SK-N-SH (cell line): ENCODE data around the gene AKR7A2. TPM values are rescaled to one million over a fixed set of nuclear protein-coding genes. Genes with fewer than 3 reads are reported as not detected.

Experiments used
- CTCF ChIA-PET: fragments of 300-600, 350-600 bp; formaldehyde crosslinking; extraction: SDS; loops from one replicate; lab custom pipeline; 2021; lab: Yijun Ruan, JAX
- POLR2A ChIA-PET: fragments of 350-600 bp; sonication (Branson Sonifier 250); formaldehyde crosslinking; extraction: SDS; loops from one replicate; lab custom pipeline; 2020; ENCODE audit warnings: antibody characterized with exemption, inconsistent platforms; lab: Yijun Ruan, JAX
- DNase-seq: peaks from one replicate; pipeline ENCODE4 v3.0.0; 2012
- H2AFZ ChIP-seq: fragments of 200-600 bp; sonication (generic); 2 replicates; pipeline ENCODE4 v1.8.1; 2016; ENCODE audit warnings: antibody characterized with exemption, mild to moderate bottlenecking, low read depth
- H3F3A ChIP-seq: fragments of 200-600 bp; sonication (generic); replicated peaks from 2 replicates; pipeline ENCODE3; 2016; ENCODE audit warnings: antibody characterized with exemption, mild to moderate bottlenecking; ENCODE audit not compliant: insufficient read depth
- H3K27ac ChIP-seq, 2 experiments: fragments of 200-500 bp in 1 of 2; fragments of 200-600 bp in 1 of 2; sonication (Bioruptor generic) in 1 of 2; sonication (generic), shearing (Covaris generic) in 1 of 2; 2 replicates each; pipeline versions ENCODE4 v1.5.1 to v1.6.1; 2014 to 2016; ENCODE audit warnings: low read depth in 2 of 2, inconsistent platforms in 1 of 2, low read length in 1 of 2, mild to moderate bottlenecking in 1 of 2, mixed read lengths in 1 of 2
- H3K27me3 ChIP-seq: fragments of 200-600 bp; sonication (generic), shearing (Covaris generic); 2 replicates; pipeline ENCODE4 v1.6.1; 2016; ENCODE audit warnings: mixed run types; ENCODE audit not compliant: insufficient read depth
- H3K36me3 ChIP-seq, 2 experiments: fragments of 200-500 bp in 1 of 2; fragments of 200-600 bp in 1 of 2; sonication (Bioruptor generic) in 1 of 2; sonication (generic) in 1 of 2; replicated peaks in 1 of 2; 2 replicates each; pipeline versions ENCODE3 to v1.5.1; 2014 to 2016; ENCODE audit warnings: low read length in 1 of 2, mild to moderate bottlenecking in 1 of 2; ENCODE audit not compliant: insufficient read depth in 2 of 2, control insufficient read depth in 1 of 2
- H3K4me1 ChIP-seq, 2 experiments: fragments of 200-500 bp in 1 of 2; fragments of 200-600 bp in 1 of 2; sonication (Bioruptor generic) in 1 of 2; sonication (generic), shearing (Covaris generic) in 1 of 2; 2 replicates each; pipeline versions ENCODE4 v1.5.1 to v1.6.1; 2014 to 2016; ENCODE audit warnings: low read depth in 1 of 2, low read length in 1 of 2, mixed run types in 1 of 2; ENCODE audit not compliant: insufficient read depth in 2 of 2, control insufficient read depth in 1 of 2
- H3K4me2 ChIP-seq: fragments of 200-600 bp; sonication (generic), shearing (Covaris generic); 2 replicates; pipeline ENCODE4 v1.6.1; 2017; ENCODE audit warnings: mixed run types
- H3K4me3 ChIP-seq, 2 experiments: fragments of 200-500 bp in 1 of 2; fragments of 200-600 bp in 1 of 2; sonication (Bioruptor generic) in 1 of 2; sonication (generic), shearing (Covaris generic) in 1 of 2; 2 replicates each; pipeline versions ENCODE4 v1.5.1 to v1.8.1; 2014 to 2016; ENCODE audit warnings: low read depth in 2 of 2, inconsistent platforms in 1 of 2, low read length in 1 of 2, mild to moderate bottlenecking in 1 of 2, mixed read lengths in 1 of 2, moderate library complexity in 1 of 2
- H3K79me2 ChIP-seq: fragments of 200-600 bp; sonication (generic); 2 replicates; pipeline ENCODE4 v1.8.1; 2017; ENCODE audit warnings: mild to moderate bottlenecking; ENCODE audit not compliant: insufficient read depth
- H3K9ac ChIP-seq: fragments of 200-600 bp; sonication (generic); 2 replicates; pipeline ENCODE4 v1.6.1; 2017; ENCODE audit warnings: mixed run types
- H3K9me2 ChIP-seq: fragments of 200-600 bp; sonication (generic); 2 replicates; pipeline ENCODE4 v1.6.1; 2017; ENCODE audit warnings: mixed run types
- H3K9me3 ChIP-seq: fragments of 200-600 bp; sonication (generic); 2 replicates; pipeline ENCODE4 v1.6.1; 2017; ENCODE audit warnings: mixed run types, mild to moderate bottlenecking, moderate library complexity
- H4K20me1 ChIP-seq: fragments of 200-600 bp; sonication (generic); 2 replicates; pipeline ENCODE4 v1.6.1; 2017; ENCODE audit warnings: mild to moderate bottlenecking, mixed run types; ENCODE audit not compliant: insufficient read depth
- ELF1 ChIP-seq: IDR thresholded peaks from 2 replicates; pipeline ENCODE4 v1.4.0; 2012
- EP300 ChIP-seq, 2 experiments: IDR thresholded peaks; 2 replicates each; pipeline versions ENCODE4 v1.4.0 to v1.6.1; 2012; ENCODE audit warnings: borderline replicate concordance in 1 of 2, low read depth in 1 of 2, low read length in 1 of 2
- EZH2phosphoT487 ChIP-seq: fragments of 200-600 bp; sonication (generic); IDR thresholded peaks from 2 replicates; pipeline ENCODE4 v1.6.1; 2017; ENCODE audit warnings: low read depth, mixed run types, mild to moderate bottlenecking, antibody characterized with exemption, moderate library complexity, borderline replicate concordance
- GABPA ChIP-seq: IDR thresholded peaks from 2 replicates; pipeline ENCODE4 v1.4.0; 2012; ENCODE audit warnings: low read depth, mild to moderate bottlenecking
- GATA2 ChIP-seq: sonication (generic); formaldehyde crosslinking; IDR thresholded peaks from 2 replicates; pipeline ENCODE4 v1.5.0; 2020; ENCODE audit warnings: mild to moderate bottlenecking, missing genetic modification reagents
- JUND ChIP-seq: IDR thresholded peaks from 2 replicates; pipeline ENCODE4 v1.4.0; 2012
- MEF2A ChIP-seq: IDR thresholded peaks from 2 replicates; pipeline ENCODE4 v1.4.0; 2012; ENCODE audit warnings: low read depth, borderline replicate concordance
- MXI1 ChIP-seq: IDR thresholded peaks from 2 replicates; pipeline ENCODE4 v1.6.1; 2012; ENCODE audit warnings: mild to moderate bottlenecking, low read depth, low read length, improper control_type of control experiment
- NRF1 ChIP-seq: IDR thresholded peaks from 2 replicates; pipeline ENCODE4 v1.6.1; 2012; ENCODE audit warnings: low read depth, mild to moderate bottlenecking, low read length
- PBX3 ChIP-seq: IDR thresholded peaks from 2 replicates; pipeline ENCODE4; 2012
- RFX5 ChIP-seq: IDR thresholded peaks from 2 replicates; pipeline ENCODE4 v1.6.1; 2012; ENCODE audit warnings: mild to moderate bottlenecking, improper control_type of control experiment, low read length
- SMC3 ChIP-seq: IDR thresholded peaks from 2 replicates; pipeline ENCODE4 v1.6.1; 2012; ENCODE audit warnings: low read depth, low read length, improper control_type of control experiment
- TAF1 ChIP-seq: IDR thresholded peaks from 2 replicates; pipeline ENCODE4 v1.6.1; 2012; ENCODE audit warnings: low read depth, mild to moderate bottlenecking, low read length, moderate library complexity, borderline replicate concordance
- TCF12 ChIP-seq: IDR thresholded peaks from 2 replicates; pipeline ENCODE4 v1.4.0; 2012
- YY1 ChIP-seq: IDR thresholded peaks from 2 replicates; pipeline ENCODE4 v1.4.0; 2012; ENCODE audit warnings: low read depth, mild to moderate bottlenecking
- WGBS: methylation state at CpG from one replicate; pipeline ENCODE4 v1.1.6; 2017; ENCODE audit warnings: low lambda C conversion rate; 5-methylcytosine and 5-hydroxymethylcytosine counted together
- polyA plus RNA-seq, 3 experiments: library from polyadenylated mRNA; depleted of rRNA; stranded (reverse); fragments of >200 nt; gene quantifications; 2 replicates each; pipeline ENCODE4 v1.2.3, GENCODE V29; 2012
- TF ChIP-seq, protein P1 (sequence below): fragments of 200-600 bp; sonication (generic); IDR thresholded peaks from 2 replicates; pipeline ENCODE4 v1.6.1; 2017; ENCODE audit warnings: antibody characterized with exemption, mild to moderate bottlenecking, moderate library complexity
- TF ChIP-seq, protein P2 (sequence below): IDR thresholded peaks from 2 replicates; pipeline ENCODE4 v1.4.0; 2012; ENCODE audit warnings: low read depth
- TF ChIP-seq, protein P3 (sequence below): IDR thresholded peaks from 2 replicates; pipeline ENCODE4 v1.6.1; 2012; ENCODE audit warnings: mild to moderate bottlenecking, low read depth, low read length, moderate library complexity
- TF ChIP-seq, protein P4 (sequence below): IDR thresholded peaks from 2 replicates; pipeline ENCODE4 v1.4.0; 2012; ENCODE audit warnings: low read depth, borderline replicate concordance
- TF ChIP-seq, protein P5 (sequence below): IDR thresholded peaks from 2 replicates; pipeline ENCODE4 v1.4.0; 2012; ENCODE audit warnings: low read depth, borderline replicate concordance

Gene AKR7A2
- polyA plus RNA-seq, 1 of the 3 experiments (the other 2 are of a cell fraction), result 40.7 TPM

GRCh38 chr1:19358710-19359109, 46.8 kb upstream of the AKR7A2 start (continued):
- TF ChIP-seq, protein P1, sequence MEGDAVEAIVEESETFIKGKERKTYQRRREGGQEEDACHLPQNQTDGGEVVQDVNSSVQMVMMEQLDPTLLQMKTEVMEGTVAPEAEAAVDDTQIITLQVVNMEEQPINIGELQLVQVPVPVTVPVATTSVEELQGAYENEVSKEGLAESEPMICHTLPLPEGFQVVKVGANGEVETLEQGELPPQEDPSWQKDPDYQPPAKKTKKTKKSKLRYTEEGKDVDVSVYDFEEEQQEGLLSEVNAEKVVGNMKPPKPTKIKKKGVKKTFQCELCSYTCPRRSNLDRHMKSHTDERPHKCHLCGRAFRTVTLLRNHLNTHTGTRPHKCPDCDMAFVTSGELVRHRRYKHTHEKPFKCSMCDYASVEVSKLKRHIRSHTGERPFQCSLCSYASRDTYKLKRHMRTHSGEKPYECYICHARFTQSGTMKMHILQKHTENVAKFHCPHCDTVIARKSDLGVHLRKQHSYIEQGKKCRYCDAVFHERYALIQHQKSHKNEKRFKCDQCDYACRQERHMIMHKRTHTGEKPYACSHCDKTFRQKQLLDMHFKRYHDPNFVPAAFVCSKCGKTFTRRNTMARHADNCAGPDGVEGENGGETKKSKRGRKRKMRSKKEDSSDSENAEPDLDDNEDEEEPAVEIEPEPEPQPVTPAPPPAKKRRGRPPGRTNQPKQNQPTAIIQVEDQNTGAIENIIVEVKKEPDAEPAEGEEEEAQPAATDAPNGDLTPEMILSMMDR, result no peak
- TF ChIP-seq PBX3 (no peak), MEF2A (no peak), JUND (no peak)
- TF ChIP-seq, all 33 proteins: peak for 0

DNA sequence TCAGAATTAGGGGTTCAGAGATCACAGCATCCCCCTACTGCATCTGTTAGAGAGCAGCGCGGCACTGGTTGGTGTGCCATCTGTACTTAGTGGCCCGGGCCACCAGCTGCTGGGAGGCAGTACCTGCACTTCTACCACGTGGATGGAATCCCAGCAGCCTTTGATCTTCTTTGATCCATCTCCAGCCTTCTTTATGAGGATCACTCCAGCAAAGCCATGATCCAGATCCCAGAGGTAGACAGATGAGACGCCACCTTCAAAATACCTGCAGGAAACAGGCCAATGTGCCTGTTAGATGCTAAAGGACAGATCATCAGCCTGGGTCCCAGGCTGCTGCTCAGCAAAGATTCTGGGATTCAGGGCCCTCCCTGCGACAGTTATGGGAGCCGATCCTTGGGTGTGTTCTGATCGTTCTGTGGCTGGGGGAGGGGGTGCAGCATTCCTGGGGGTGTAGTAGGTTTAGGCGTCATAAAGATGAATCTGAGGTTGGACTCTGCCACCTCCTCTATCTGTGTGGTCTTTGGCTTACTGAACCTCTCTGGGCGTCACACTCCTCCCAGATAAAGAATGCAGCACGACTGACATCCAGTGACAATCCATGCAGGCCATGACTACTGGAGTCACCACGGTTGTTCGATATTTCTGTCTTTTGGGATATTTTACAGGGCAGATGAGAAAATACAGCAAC, 45.5 kb upstream of the AKR7A2 start:
- TF ChIP-seq YY1 (no peak), TAF1 (no peak), EZH2phosphoT487 (no peak), GABPA (no peak), SMC3 (no peak), EP300 (IDR thresholded peaks at IDR 0.05; ENCODE audit: borderline replicate concordance in 1 of 2, low read depth in 1 of 2, low read length in 1 of 2) (no peak), ELF1 (no peak), PBX3 (no peak), NRF1 (no peak), JUND (no peak), GATA2 (no peak), TCF12 (no peak), MXI1 (no peak), RFX5 (no peak)
- TF ChIP-seq, protein P2, sequence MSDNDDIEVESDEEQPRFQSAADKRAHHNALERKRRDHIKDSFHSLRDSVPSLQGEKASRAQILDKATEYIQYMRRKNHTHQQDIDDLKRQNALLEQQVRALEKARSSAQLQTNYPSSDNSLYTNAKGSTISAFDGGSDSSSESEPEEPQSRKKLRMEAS, result no peak
- TF ChIP-seq, protein P3, sequence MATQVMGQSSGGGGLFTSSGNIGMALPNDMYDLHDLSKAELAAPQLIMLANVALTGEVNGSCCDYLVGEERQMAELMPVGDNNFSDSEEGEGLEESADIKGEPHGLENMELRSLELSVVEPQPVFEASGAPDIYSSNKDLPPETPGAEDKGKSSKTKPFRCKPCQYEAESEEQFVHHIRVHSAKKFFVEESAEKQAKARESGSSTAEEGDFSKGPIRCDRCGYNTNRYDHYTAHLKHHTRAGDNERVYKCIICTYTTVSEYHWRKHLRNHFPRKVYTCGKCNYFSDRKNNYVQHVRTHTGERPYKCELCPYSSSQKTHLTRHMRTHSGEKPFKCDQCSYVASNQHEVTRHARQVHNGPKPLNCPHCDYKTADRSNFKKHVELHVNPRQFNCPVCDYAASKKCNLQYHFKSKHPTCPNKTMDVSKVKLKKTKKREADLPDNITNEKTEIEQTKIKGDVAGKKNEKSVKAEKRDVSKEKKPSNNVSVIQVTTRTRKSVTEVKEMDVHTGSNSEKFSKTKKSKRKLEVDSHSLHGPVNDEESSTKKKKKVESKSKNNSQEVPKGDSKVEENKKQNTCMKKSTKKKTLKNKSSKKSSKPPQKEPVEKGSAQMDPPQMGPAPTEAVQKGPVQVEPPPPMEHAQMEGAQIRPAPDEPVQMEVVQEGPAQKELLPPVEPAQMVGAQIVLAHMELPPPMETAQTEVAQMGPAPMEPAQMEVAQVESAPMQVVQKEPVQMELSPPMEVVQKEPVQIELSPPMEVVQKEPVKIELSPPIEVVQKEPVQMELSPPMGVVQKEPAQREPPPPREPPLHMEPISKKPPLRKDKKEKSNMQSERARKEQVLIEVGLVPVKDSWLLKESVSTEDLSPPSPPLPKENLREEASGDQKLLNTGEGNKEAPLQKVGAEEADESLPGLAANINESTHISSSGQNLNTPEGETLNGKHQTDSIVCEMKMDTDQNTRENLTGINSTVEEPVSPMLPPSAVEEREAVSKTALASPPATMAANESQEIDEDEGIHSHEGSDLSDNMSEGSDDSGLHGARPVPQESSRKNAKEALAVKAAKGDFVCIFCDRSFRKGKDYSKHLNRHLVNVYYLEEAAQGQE, result no peak
- TF ChIP-seq, protein P4, sequence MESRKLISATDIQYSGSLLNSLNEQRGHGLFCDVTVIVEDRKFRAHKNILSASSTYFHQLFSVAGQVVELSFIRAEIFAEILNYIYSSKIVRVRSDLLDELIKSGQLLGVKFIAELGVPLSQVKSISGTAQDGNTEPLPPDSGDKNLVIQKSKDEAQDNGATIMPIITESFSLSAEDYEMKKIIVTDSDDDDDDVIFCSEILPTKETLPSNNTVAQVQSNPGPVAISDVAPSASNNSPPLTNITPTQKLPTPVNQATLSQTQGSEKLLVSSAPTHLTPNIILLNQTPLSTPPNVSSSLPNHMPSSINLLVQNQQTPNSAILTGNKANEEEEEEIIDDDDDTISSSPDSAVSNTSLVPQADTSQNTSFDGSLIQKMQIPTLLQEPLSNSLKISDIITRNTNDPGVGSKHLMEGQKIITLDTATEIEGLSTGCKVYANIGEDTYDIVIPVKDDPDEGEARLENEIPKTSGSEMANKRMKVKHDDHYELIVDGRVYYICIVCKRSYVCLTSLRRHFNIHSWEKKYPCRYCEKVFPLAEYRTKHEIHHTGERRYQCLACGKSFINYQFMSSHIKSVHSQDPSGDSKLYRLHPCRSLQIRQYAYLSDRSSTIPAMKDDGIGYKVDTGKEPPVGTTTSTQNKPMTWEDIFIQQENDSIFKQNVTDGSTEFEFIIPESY, result no peak
- TF ChIP-seq, protein P5, sequence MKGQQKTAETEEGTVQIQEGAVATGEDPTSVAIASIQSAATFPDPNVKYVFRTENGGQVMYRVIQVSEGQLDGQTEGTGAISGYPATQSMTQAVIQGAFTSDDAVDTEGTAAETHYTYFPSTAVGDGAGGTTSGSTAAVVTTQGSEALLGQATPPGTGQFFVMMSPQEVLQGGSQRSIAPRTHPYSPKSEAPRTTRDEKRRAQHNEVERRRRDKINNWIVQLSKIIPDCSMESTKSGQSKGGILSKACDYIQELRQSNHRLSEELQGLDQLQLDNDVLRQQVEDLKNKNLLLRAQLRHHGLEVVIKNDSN, result no peak
- Histone ChIP-seq H4K20me1 (peaks cover 47% of the 10 kb centered on the region), H3K4me2 (no peak overlapping the region), H3K9ac (no peak overlapping the region), H3K27me3 (no peaks in the 10 kb centered on the region), H3K9me2 (no peaks in the 10 kb centered on the region), H2AFZ (no peak overlapping the region), H3K4me1 (peaks cover 0 to 50% of the 10 kb centered on the region in 2 experiments; a peak in 1 of 4 replicates), H3K36me3 (peaks cover 25 to 43% of the 10 kb centered on the region in 2 experiments), H3F3A (no peaks in the 10 kb centered on the region), H3K79me2 (peaks cover 34% of the 10 kb centered on the region; the same call in 1 of the 2 replicates), H3K4me3 (no peak overlapping the region), H3K9me3 (no peaks in the 10 kb centered on the region), H3K27ac (no peak overlapping the region; a peak in 1 of 4 replicates)
- ChIA-PET CTCF (interaction anchor here (2.0 kb wide), 1 partner anchor 296 kb away, joined by 4 read pairs; no protein-coding TSS in a partner anchor), POLR2A (no interaction called here)
- DNase-seq, result no peak
- 97% methylated on average over 9 of the region's 13 CpGs for WGBS
